ENCODE results near the gene CANT1.
A peak's percentile ranks its signal among the peaks of the same experiment; 100 is the strongest.

CANT1 gene

GRCh38 chr17:78973792-78974520 is 35.6 kb downstream of the CANT1 start:
- Histone ChIP-seq H3K79me2 (ENCODE audit: control insufficient read depth, insufficient read depth, low read length, poor library complexity) (no peaks in the 10 kb centered on the region), H3K23ac (ENCODE audit: low read length) (no peak overlapping the region), H4K8ac (ENCODE audit: low read depth, low read length) (peak overlapping the region; percentile 31), H3K4me3 (ENCODE audit: low read depth, low read length) (no peak overlapping the region), H3K27ac (ENCODE audit: low read depth, low read length) (no peak overlapping the region), H3K36me3 (ENCODE audit: control insufficient read depth in 1 of 2, insufficient read depth in 2 of 2, low read length in 2 of 2) (no peaks in the 10 kb centered on the region), H3K4me1 (ENCODE audit: control insufficient read depth in 1 of 2, insufficient read depth in 2 of 2, low read length in 2 of 2) (peaks cover 14 to 16% of the 10 kb centered on the region in 2 experiments), H3K9me3 (ENCODE audit: insufficient read depth, low read depth, low read length) (no peaks in the 10 kb centered on the region), H3K4ac (ENCODE audit: low read depth, low read length) (no peak overlapping the region), H3K79me1 (ENCODE audit: low read length) (peaks cover 14% of the 10 kb centered on the region), H3K18ac (ENCODE audit: low read length) (no peak overlapping the region), H2BK12ac (ENCODE audit: low read length) (peak overlapping the region; percentile 15), H2AK5ac (ENCODE audit: low read length) (peak overlapping the region; percentile 21), H3K14ac (ENCODE audit: low read length) (peak overlapping the region; percentile 11), H3K9ac (ENCODE audit: low read length) (no peak overlapping the region), H3K27me3 (ENCODE audit: insufficient read depth, low read length) (no peaks in the 10 kb centered on the region), H2AFZ (ENCODE audit: insufficient read depth, low read length, poor library complexity) (no peak overlapping the region), H4K12ac (ENCODE audit: low read depth, low read length) (no peak overlapping the region), H2BK120ac (ENCODE audit: insufficient read depth, low read length, poor library complexity) (peak overlapping the region; percentile 24), H3K4me2 (ENCODE audit: low read length) (no peak overlapping the region), H2BK5ac (ENCODE audit: low read depth, low read length, poor library complexity) (no peak overlapping the region), H4K91ac (ENCODE audit: low read depth, low read length) (no peak overlapping the region)
- no CpG with 5 or more reads among the region's 23 CpGs for WGBS (ENCODE audit: extremely low coverage, insufficient coverage, insufficient read length)
- DNase-seq, result no peak

- peak overlapping the region; percentile 89 for H4K8ac ChIP-seq (ENCODE audit: low read depth, low read length)
- H3K27me3 ChIP-seq (ENCODE audit: insufficient read depth, low read length), result no peaks in the 10 kb centered on the region
- no CpG with 5 or more reads among the region's 11 CpGs for WGBS (ENCODE audit: extremely low coverage, insufficient coverage, insufficient read length)
Measured at GRCh38 chr17:78973196-78973595, 36.4 kb downstream of the CANT1 start.

GRCh38 chr17:78972507-78973105 is 37.0 kb downstream of the CANT1 start:
- Histone ChIP-seq H3K23ac (ENCODE audit: low read length) (no peak overlapping the region), H3K27ac (ENCODE audit: low read depth, low read length) (no peak overlapping the region), H3K79me1 (ENCODE audit: low read length) (peaks cover 14% of the 10 kb centered on the region), H3K4me3 (ENCODE audit: low read depth, low read length) (no peak overlapping the region), H2BK120ac (ENCODE audit: insufficient read depth, low read length, poor library complexity) (no peak overlapping the region), H3K14ac (ENCODE audit: low read length) (peak overlapping the region; percentile 3), H3K9ac (ENCODE audit: low read length) (no peak overlapping the region), H3K4me2 (ENCODE audit: low read length) (no peak overlapping the region), H3K9me3 (ENCODE audit: insufficient read depth, low read depth, low read length) (no peaks in the 10 kb centered on the region), H4K8ac (ENCODE audit: low read depth, low read length) (peak overlapping the region; percentile 89), H3K79me2 (ENCODE audit: control insufficient read depth, insufficient read depth, low read length, poor library complexity) (no peaks in the 10 kb centered on the region), H3K4ac (ENCODE audit: low read depth, low read length) (no peak overlapping the region), H2AFZ (ENCODE audit: insufficient read depth, low read length, poor library complexity) (peak overlapping the region; percentile 47), H2BK12ac (ENCODE audit: low read length) (peak overlapping the region; percentile 16), H4K91ac (ENCODE audit: low read depth, low read length) (peak overlapping the region; percentile 17), H4K12ac (ENCODE audit: low read depth, low read length) (no peak overlapping the region), H2BK5ac (ENCODE audit: low read depth, low read length, poor library complexity) (no peak overlapping the region), H3K27me3 (ENCODE audit: insufficient read depth, low read length) (no peaks in the 10 kb centered on the region), H3K4me1 (ENCODE audit: control insufficient read depth in 1 of 2, insufficient read depth in 2 of 2, low read length in 2 of 2) (peaks cover 14 to 16% of the 10 kb centered on the region in 2 experiments), H3K36me3 (ENCODE audit: control insufficient read depth in 1 of 2, insufficient read depth in 2 of 2, low read length in 2 of 2) (no peaks in the 10 kb centered on the region), H3K18ac (ENCODE audit: low read length) (no peak overlapping the region), H2AK5ac (ENCODE audit: low read length) (peak overlapping the region; percentile 29)
- WGBS (ENCODE audit: extremely low coverage, insufficient coverage, insufficient read length), result no CpG with 5 or more reads among the region's 15 CpGs
- no peak for DNase-seq

More at GRCh38 chr17:78973196-78973595, 36.4 kb downstream of the CANT1 start:
- Histone ChIP-seq H3K18ac (ENCODE audit: low read length) (peak overlapping the region; percentile 53), H3K4me2 (ENCODE audit: low read length) (no peak overlapping the region), H3K4ac (ENCODE audit: low read depth, low read length) (peak overlapping the region; percentile 12), H3K79me2 (ENCODE audit: control insufficient read depth, insufficient read depth, low read length, poor library complexity) (no peaks in the 10 kb centered on the region), H3K4me1 (ENCODE audit: control insufficient read depth in 1 of 2, insufficient read depth in 2 of 2, low read length in 2 of 2) (peaks cover 14 to 16% of the 10 kb centered on the region in 2 experiments), H4K91ac (ENCODE audit: low read depth, low read length) (peak overlapping the region; percentile 17), H3K36me3 (ENCODE audit: control insufficient read depth in 1 of 2, insufficient read depth in 2 of 2, low read length in 2 of 2) (no peaks in the 10 kb centered on the region), H2BK12ac (ENCODE audit: low read length) (peak overlapping the region; percentile 47), H4K12ac (ENCODE audit: low read depth, low read length) (peak overlapping the region; percentile 79), H3K4me3 (ENCODE audit: low read depth, low read length) (no peak overlapping the region), H2BK5ac (ENCODE audit: low read depth, low read length, poor library complexity) (peak overlapping the region; percentile 24), H3K79me1 (ENCODE audit: low read length) (peaks cover 14% of the 10 kb centered on the region), H2AFZ (ENCODE audit: insufficient read depth, low read length, poor library complexity) (peak overlapping the region; percentile 47), H3K23ac (ENCODE audit: low read length) (no peak overlapping the region), H3K9ac (ENCODE audit: low read length) (no peak overlapping the region), H2AK5ac (ENCODE audit: low read length) (peak overlapping the region; percentile 32), H3K14ac (ENCODE audit: low read length) (peak overlapping the region; percentile 77), H3K27ac (ENCODE audit: low read depth, low read length) (no peak overlapping the region), H3K9me3 (ENCODE audit: insufficient read depth, low read depth, low read length) (no peaks in the 10 kb centered on the region), H2BK120ac (ENCODE audit: insufficient read depth, low read length, poor library complexity) (peak overlapping the region; percentile 67)
- DNase-seq, result peak; percentile 53 to 81

- H2BK5ac ChIP-seq (ENCODE audit: low read depth, low read length, poor library complexity), result no peak overlapping the region
- H2BK12ac ChIP-seq (ENCODE audit: low read length), result peak overlapping the region; percentile 88
- H3K4me2 ChIP-seq (ENCODE audit: low read length), result no peak overlapping the region
- H2AK5ac ChIP-seq (ENCODE audit: low read length), result peak overlapping the region; percentile 21
- no peak overlapping the region for H2BK120ac ChIP-seq (ENCODE audit: insufficient read depth, low read length, poor library complexity)
- H3K4me1 ChIP-seq (ENCODE audit: control insufficient read depth in 1 of 2, insufficient read depth in 2 of 2, low read length in 2 of 2), result peaks cover 14 to 16% of the 10 kb centered on the region in 2 experiments
- H3K23ac ChIP-seq (ENCODE audit: low read length), result no peak overlapping the region
- no CpG with 5 or more reads among the region's 22 CpGs for WGBS (ENCODE audit: extremely low coverage, insufficient coverage, insufficient read length)
- H4K8ac ChIP-seq (ENCODE audit: low read depth, low read length), result peak overlapping the region; percentile 23
- no peak for DNase-seq
- H3K9ac ChIP-seq (ENCODE audit: low read length), result no peak overlapping the region
- no peaks in the 10 kb centered on the region for H3K27me3 ChIP-seq (ENCODE audit: insufficient read depth, low read length)
- H3K4me3 ChIP-seq (ENCODE audit: low read depth, low read length), result no peak overlapping the region
- H3K27ac ChIP-seq (ENCODE audit: low read depth, low read length), result no peak overlapping the region
- no peak overlapping the region for H4K12ac ChIP-seq (ENCODE audit: low read depth, low read length)
- H4K91ac ChIP-seq (ENCODE audit: low read depth, low read length), result peak overlapping the region; percentile 73
- peaks cover 14% of the 10 kb centered on the region for H3K79me1 ChIP-seq (ENCODE audit: low read length)
- peak overlapping the region; percentile 13 for H3K18ac ChIP-seq (ENCODE audit: low read length)
- H3K4ac ChIP-seq (ENCODE audit: low read depth, low read length), result no peak overlapping the region
- no peaks in the 10 kb centered on the region for H3K79me2 ChIP-seq (ENCODE audit: control insufficient read depth, insufficient read depth, low read length, poor library complexity)
- no peaks in the 10 kb centered on the region for H3K36me3 ChIP-seq (ENCODE audit: control insufficient read depth in 1 of 2, insufficient read depth in 2 of 2, low read length in 2 of 2)
- no peaks in the 10 kb centered on the region for H3K9me3 ChIP-seq (ENCODE audit: insufficient read depth, low read depth, low read length)
- H3K14ac ChIP-seq (ENCODE audit: low read length), result peak overlapping the region; percentile 17
- H2AFZ ChIP-seq (ENCODE audit: insufficient read depth, low read length, poor library complexity), result no peak overlapping the region
Measured at GRCh38 chr17:78971756-78972506, 37.6 kb downstream of the CANT1 start.
